Measurements from ENCODE around the gene SPAG16. TPM values are rescaled to one million over a fixed set of nuclear protein-coding genes. Genes with fewer than 3 reads are reported as not detected.
"Not testable (repeated sequence)": the region's sequence is repeated elsewhere in the genome, so short reads cannot be mapped to it uniquely, and the experiment has no call there.

The SPAG16 gene
- total RNA-seq, 1 experiment from 2014 or later: 28.2 TPM

- no peak for DNase-seq
- H3K27me3 ChIP-seq: no peaks in the 10 kb centered on the region
- H3K4me1 ChIP-seq: no peaks in the 10 kb centered on the region
- H3K9me3 ChIP-seq (replicated peaks): no peaks in the 10 kb centered on the region
- H3K27ac ChIP-seq: no peak overlapping the region
- H3K4me3 ChIP-seq: no peak overlapping the region
- H3K36me3 ChIP-seq: no peaks in the 10 kb centered on the region
These were observed 727.4 kb downstream of the SPAG16 start for GRCh38 chr2:214011676-214012075.

- no peaks in the 10 kb centered on the region for H3K36me3 ChIP-seq
- H3K9me3 ChIP-seq (replicated peaks): no peaks in the 10 kb centered on the region
- no peaks in the 10 kb centered on the region for H3K27me3 ChIP-seq
- H3K27ac ChIP-seq: no peak overlapping the region
- no peak overlapping the region for H3K4me3 ChIP-seq
- DNase-seq: no peak
- no peaks in the 10 kb centered on the region for H3K4me1 ChIP-seq
These were observed 730.4 kb downstream of the SPAG16 start for GRCh38 chr2:214014551-214015220.

- Histone ChIP-seq H3K4me1 (no peaks in the 10 kb centered on the region), H3K27me3 (no peaks in the 10 kb centered on the region), H3K9me3 (replicated peaks) (no peaks in the 10 kb centered on the region), H3K27ac (no peak overlapping the region), H3K4me3 (no peak overlapping the region), H3K36me3 (no peaks in the 10 kb centered on the region)
- DNase-seq: no peak
These were observed 735.1 kb downstream of the SPAG16 start for GRCh38 chr2:214019229-214019972.

GRCh38 chr2:214019973-214020345, 735.7 kb downstream of the SPAG16 start:
- Histone ChIP-seq H3K4me3 (no peak overlapping the region), H3K27ac (no peak overlapping the region), H3K27me3 (no peaks in the 10 kb centered on the region), H3K9me3 (replicated peaks) (no peaks in the 10 kb centered on the region), H3K36me3 (no peaks in the 10 kb centered on the region), H3K4me1 (no peaks in the 10 kb centered on the region)
- DNase-seq: no peak

- Histone ChIP-seq H3K9me3 (replicated peaks) (no peaks in the 10 kb centered on the region), H3K27me3 (no peaks in the 10 kb centered on the region), H3K27ac (no peak overlapping the region), H3K4me3 (no peak overlapping the region), H3K4me1 (no peaks in the 10 kb centered on the region), H3K36me3 (no peaks in the 10 kb centered on the region)
- no peak for DNase-seq
These were observed 744.9 kb downstream of the SPAG16 start for GRCh38 chr2:214029190-214029589.

GRCh38 chr2:214031566-214031965, 747.3 kb downstream of the SPAG16 start:
- DNase-seq: no peak
- Histone ChIP-seq H3K9me3 (replicated peaks) (no peaks in the 10 kb centered on the region), H3K4me3 (no peak overlapping the region), H3K27ac (no peak overlapping the region), H3K36me3 (no peaks in the 10 kb centered on the region), H3K27me3 (no peaks in the 10 kb centered on the region), H3K4me1 (no peaks in the 10 kb centered on the region)

- H3K9me3 ChIP-seq (replicated peaks): no peaks in the 10 kb centered on the region
- H3K27me3 ChIP-seq: no peaks in the 10 kb centered on the region
- H3K27ac ChIP-seq: no peak overlapping the region
- H3K4me3 ChIP-seq: no peak overlapping the region
- no peaks in the 10 kb centered on the region for H3K36me3 ChIP-seq
- DNase-seq: no peak
- H3K4me1 ChIP-seq: no peaks in the 10 kb centered on the region
These were observed 750.2 kb downstream of the SPAG16 start for GRCh38 chr2:214034417-214034816.

- Histone ChIP-seq H3K27me3 (no peaks in the 10 kb centered on the region), H3K9me3 (replicated peaks) (no peaks in the 10 kb centered on the region), H3K4me1 (no peaks in the 10 kb centered on the region), H3K27ac (no peak overlapping the region), H3K4me3 (no peak overlapping the region), H3K36me3 (no peaks in the 10 kb centered on the region)
- no peak for DNase-seq
These were observed 751.0 kb downstream of the SPAG16 start for GRCh38 chr2:214035091-214035852.

- Histone ChIP-seq H3K27ac (no peak overlapping the region), H3K36me3 (no peaks in the 10 kb centered on the region), H3K9me3 (replicated peaks) (no peaks in the 10 kb centered on the region), H3K4me3 (no peak overlapping the region), H3K4me1 (no peaks in the 10 kb centered on the region), H3K27me3 (no peaks in the 10 kb centered on the region)
- no peak for DNase-seq
These were observed 751.7 kb downstream of the SPAG16 start for GRCh38 chr2:214035921-214036320.

- Histone ChIP-seq H3K9me3 (replicated peaks) (no peaks in the 10 kb centered on the region), H3K36me3 (no peaks in the 10 kb centered on the region), H3K27ac (no peak overlapping the region), H3K27me3 (no peaks in the 10 kb centered on the region), H3K4me1 (no peaks in the 10 kb centered on the region), H3K4me3 (no peak overlapping the region)
- DNase-seq: no peak
These were observed 753.9 kb downstream of the SPAG16 start for GRCh38 chr2:214038186-214038585.

- no peak overlapping the region for H3K4me3 ChIP-seq
- H3K27me3 ChIP-seq: no peaks in the 10 kb centered on the region
- H3K9me3 ChIP-seq (replicated peaks): no peaks in the 10 kb centered on the region
These were observed 766.5 kb downstream of the SPAG16 start for GRCh38 chr2:214050731-214051130.

GRCh38 chr2:214051585-214051984, 767.3 kb downstream of the SPAG16 start:
- Histone ChIP-seq H3K27me3 (no peaks in the 10 kb centered on the region), H3K4me3 (no peak overlapping the region), H3K36me3 (no peaks in the 10 kb centered on the region), H3K4me1 (no peaks in the 10 kb centered on the region), H3K9me3 (replicated peaks) (no peaks in the 10 kb centered on the region), H3K27ac (no peak overlapping the region)
- no peak for DNase-seq

More at GRCh38 chr2:214050731-214051130, 766.5 kb downstream of the SPAG16 start:
- DNase-seq: no peak
- Histone ChIP-seq H3K27ac (no peak overlapping the region), H3K36me3 (no peaks in the 10 kb centered on the region), H3K4me1 (no peaks in the 10 kb centered on the region)

GRCh38 chr2:214052235-214052634, 768.0 kb downstream of the SPAG16 start:
- Histone ChIP-seq H3K27ac (no peak overlapping the region), H3K4me3 (no peak overlapping the region), H3K36me3 (no peaks in the 10 kb centered on the region), H3K4me1 (no peaks in the 10 kb centered on the region), H3K27me3 (no peaks in the 10 kb centered on the region), H3K9me3 (replicated peaks) (no peaks in the 10 kb centered on the region)
- DNase-seq: no peak

GRCh38 chr2:214057986-214058385, 773.7 kb downstream of the SPAG16 start:
- no peak for DNase-seq
- Histone ChIP-seq H3K9me3 (replicated peaks) (no peaks in the 10 kb centered on the region), H3K36me3 (no peaks in the 10 kb centered on the region), H3K4me1 (no peaks in the 10 kb centered on the region), H3K27ac (no peak overlapping the region), H3K27me3 (no peaks in the 10 kb centered on the region), H3K4me3 (no peak overlapping the region)

GRCh38 chr2:214062279-214062678, 778.0 kb downstream of the SPAG16 start:
- H3K4me1 ChIP-seq; H3K27ac ChIP-seq; H3K36me3 ChIP-seq; H3K4me3 ChIP-seq; H3K27me3 ChIP-seq; H3K9me3 ChIP-seq (replicated peaks); DNase-seq: not testable (repeated sequence)

Data from SJCRH30 (cell line).